Measurements from ENCODE around the gene EFCAB6. TPM values are rescaled to one million over a fixed set of nuclear protein-coding genes. Genes with fewer than 3 reads are reported as not detected.

EFCAB6 gene
- polyA plus RNA-seq, 3 donors from 2014 or later, result 0.04 to 0.18 TPM; not detected in 1

DNA sequence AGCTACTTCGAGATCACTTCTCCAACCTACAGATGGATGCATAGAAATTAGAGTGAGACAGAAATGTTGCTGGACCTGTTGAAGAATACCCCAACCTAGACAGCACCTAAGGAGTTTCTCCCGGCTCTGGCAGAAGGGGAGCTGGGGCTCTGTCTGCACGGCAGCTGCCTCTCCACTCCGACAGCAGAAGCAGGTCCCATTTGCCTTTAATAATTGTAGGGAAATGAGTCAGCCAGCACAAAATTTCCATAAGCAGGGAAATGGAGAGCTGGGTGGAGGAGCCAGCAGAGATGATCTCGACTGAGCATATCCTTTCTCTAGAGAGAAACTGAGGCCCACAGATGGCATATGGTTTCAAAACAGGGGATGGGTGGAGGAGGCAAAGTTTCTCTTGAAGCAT is 80.1 kb downstream of the EFCAB6 start:
- H3K27me3 Mint-ChIP-seq (ENCODE audit: low read depth in 3 of 3), result peaks cover 2 to 5% (median 4%) of the 10 kb centered on the region in 3 donors
- DNase-seq, result no peak
- peaks cover 0 to 2% (median 0%) of the 10 kb centered on the region in 6 donors for H3K9me3 Mint-ChIP-seq
- no peak overlapping the region for H3K4me3 Mint-ChIP-seq
- H3K27ac Mint-ChIP-seq, result no peak overlapping the region
- no peaks in the 10 kb centered on the region for H3K36me3 Mint-ChIP-seq
- no peaks in the 10 kb centered on the region for H3K4me1 Mint-ChIP-seq

GRCh38 chr22:43726964-43727543 is 85.1 kb downstream of the EFCAB6 start:
- Mint-ChIP-seq H3K27me3 (ENCODE audit: low read depth in 3 of 3) (peaks cover 2 to 4% (median 2%) of the 10 kb centered on the region in 3 donors), H3K27ac (no peak overlapping the region), H3K4me3 (no peak overlapping the region), H3K4me1 (no peaks in the 10 kb centered on the region), H3K9me3 (peaks cover 0 to 2% (median 0%) of the 10 kb centered on the region in 6 donors), H3K36me3 (no peaks in the 10 kb centered on the region)
- no peak for DNase-seq

GRCh38 chr22:43726322-43726721 is 85.8 kb downstream of the EFCAB6 start:
- Mint-ChIP-seq H3K27ac (no peak overlapping the region), H3K9me3 (peaks cover 0 to 2% (median 0%) of the 10 kb centered on the region in 6 donors), H3K4me3 (no peak overlapping the region), H3K4me1 (no peaks in the 10 kb centered on the region), H3K36me3 (no peaks in the 10 kb centered on the region), H3K27me3 (ENCODE audit: low read depth in 3 of 3) (peaks cover 2 to 4% (median 2%) of the 10 kb centered on the region in 3 donors)
- DNase-seq, result no peak

GRCh38 chr22:43723816-43724215 is 88.3 kb downstream of the EFCAB6 start:
- no peak overlapping the region for H3K27ac Mint-ChIP-seq
- H3K4me1 Mint-ChIP-seq, result no peaks in the 10 kb centered on the region
- H3K4me3 Mint-ChIP-seq, result no peak overlapping the region
- no peaks in the 10 kb centered on the region for H3K36me3 Mint-ChIP-seq
- peaks cover 3 to 6% (median 3%) of the 10 kb centered on the region in 3 donors for H3K27me3 Mint-ChIP-seq (ENCODE audit: low read depth in 3 of 3)
- no peak for DNase-seq
- peaks cover 0 to 4% (median 0%) of the 10 kb centered on the region in 6 donors for H3K9me3 Mint-ChIP-seq

- Mint-ChIP-seq H3K36me3 (no peaks in the 10 kb centered on the region), H3K9me3 (peaks cover 0 to 2% (median 0%) of the 10 kb centered on the region in 6 donors), H3K4me3 (no peak overlapping the region), H3K27me3 (ENCODE audit: low read depth in 3 of 3) (peaks cover 0 to 5% (median 3%) of the 10 kb centered on the region in 3 donors), H3K4me1 (no peaks in the 10 kb centered on the region), H3K27ac (no peak overlapping the region)
- no peak for DNase-seq
Observed at GRCh38 chr22:43722444-43722843, 89.7 kb downstream of the EFCAB6 start.

- no peak for DNase-seq
- Mint-ChIP-seq H3K27me3 (ENCODE audit: low read depth in 3 of 3) (peaks cover 0 to 5% (median 3%) of the 10 kb centered on the region in 3 donors), H3K4me3 (no peak overlapping the region), H3K9me3 (peaks cover 0 to 2% (median 0%) of the 10 kb centered on the region in 6 donors), H3K27ac (no peak overlapping the region), H3K36me3 (no peaks in the 10 kb centered on the region), H3K4me1 (no peaks in the 10 kb centered on the region)
Observed at GRCh38 chr22:43720716-43721115, 91.4 kb downstream of the EFCAB6 start.

DNA sequence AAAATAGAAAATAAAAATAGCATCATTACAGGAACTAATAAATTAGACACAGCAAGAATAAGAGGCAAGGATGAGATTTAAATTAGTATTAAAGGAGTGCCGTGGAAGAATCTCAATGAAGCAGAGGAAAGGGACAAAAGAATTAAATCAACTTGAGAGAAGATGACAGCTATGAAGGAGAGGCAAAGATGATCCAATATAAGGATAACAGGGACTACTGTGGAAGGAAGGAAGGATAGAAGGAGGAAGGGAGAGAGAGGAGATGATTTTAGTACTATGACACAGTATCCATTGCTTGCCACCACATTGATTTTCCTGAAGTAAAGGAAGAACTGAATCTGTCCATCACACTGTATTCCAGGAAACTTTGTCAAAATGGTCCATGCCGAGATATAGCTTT is 98.0 kb downstream of the EFCAB6 start:
- H3K36me3 Mint-ChIP-seq, result no peaks in the 10 kb centered on the region
- H3K27me3 Mint-ChIP-seq (ENCODE audit: low read depth in 3 of 3), result peaks cover 0 to 9% (median 0%) of the 10 kb centered on the region in 3 donors
- H3K27ac Mint-ChIP-seq, result no peak overlapping the region
- no peak for DNase-seq
- no peak overlapping the region for H3K4me3 Mint-ChIP-seq
- no peaks in the 10 kb centered on the region for H3K4me1 Mint-ChIP-seq
- H3K9me3 Mint-ChIP-seq, result peaks cover 0 to 2% (median 0%) of the 10 kb centered on the region in 6 donors

DNA sequence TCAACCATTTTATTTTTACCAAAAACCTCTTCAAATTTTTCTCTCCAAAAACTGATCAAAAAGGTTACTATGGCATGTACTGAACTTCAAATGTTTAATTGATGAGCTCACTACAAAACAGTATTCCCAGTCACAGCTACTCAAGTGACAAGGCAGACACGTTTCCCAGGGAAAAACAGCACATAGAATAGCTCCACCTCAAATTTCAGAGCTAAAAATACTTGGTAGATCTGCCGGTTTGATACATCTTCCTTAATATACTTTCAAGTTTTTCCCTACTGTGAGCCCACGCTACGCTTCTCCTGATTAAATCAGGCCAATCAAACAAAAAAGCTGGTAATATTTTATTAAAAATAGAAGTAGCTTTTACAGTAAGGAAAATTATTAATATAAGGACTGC is 100.4 kb downstream of the EFCAB6 start:
- H3K4me1 Mint-ChIP-seq, result no peaks in the 10 kb centered on the region
- H3K4me3 Mint-ChIP-seq, result no peak overlapping the region
- no peak for DNase-seq
- H3K27ac Mint-ChIP-seq, result no peak overlapping the region
- H3K9me3 Mint-ChIP-seq, result peaks cover 0 to 2% (median 0%) of the 10 kb centered on the region in 6 donors
- no peaks in the 10 kb centered on the region for H3K36me3 Mint-ChIP-seq
- H3K27me3 Mint-ChIP-seq (ENCODE audit: low read depth in 3 of 3), result peaks cover 0 to 14% (median 2%) of the 10 kb centered on the region in 3 donors

- Mint-ChIP-seq H3K4me3 (no peak overlapping the region), H3K9me3 (peaks cover 5 to 31% (median 17%) of the 10 kb centered on the region in 6 donors), H3K27ac (no peak overlapping the region), H3K27me3 (ENCODE audit: low read depth in 3 of 3) (peaks cover 1 to 19% (median 2%) of the 10 kb centered on the region in 3 donors), H3K4me1 (no peaks in the 10 kb centered on the region), H3K36me3 (peaks cover 0 to 6% (median 5%) of the 10 kb centered on the region in 3 donors)
- DNase-seq, result no peak
Observed at GRCh38 chr22:43707648-43708047, 104.5 kb downstream of the EFCAB6 start.

GRCh38 chr22:43706571-43707328 is 105.4 kb downstream of the EFCAB6 start:
- Mint-ChIP-seq H3K27me3 (ENCODE audit: low read depth in 3 of 3) (peaks cover 1 to 19% (median 2%) of the 10 kb centered on the region in 3 donors), H3K9me3 (peaks cover 5 to 35% (median 17%) of the 10 kb centered on the region in 6 donors), H3K27ac (no peak overlapping the region), H3K4me1 (no peaks in the 10 kb centered on the region), H3K36me3 (peaks cover 0 to 6% (median 5%) of the 10 kb centered on the region in 3 donors), H3K4me3 (no peak overlapping the region)
- no peak for DNase-seq

- Mint-ChIP-seq H3K36me3 (peaks cover 0 to 6% (median 5%) of the 10 kb centered on the region in 3 donors), H3K4me3 (no peak overlapping the region), H3K27me3 (ENCODE audit: low read depth in 3 of 3) (peaks cover 1 to 21% (median 2%) of the 10 kb centered on the region in 3 donors), H3K9me3 (peaks cover 5 to 35% (median 17%) of the 10 kb centered on the region in 6 donors), H3K27ac (no peak overlapping the region), H3K4me1 (no peaks in the 10 kb centered on the region)
- DNase-seq, result no peak
Observed at GRCh38 chr22:43706151-43706550, 106.0 kb downstream of the EFCAB6 start.

GRCh38 chr22:43704051-43704450 is 108.1 kb downstream of the EFCAB6 start:
- Mint-ChIP-seq H3K36me3 (peaks cover 0 to 6% (median 5%) of the 10 kb centered on the region in 3 donors), H3K27ac (no peak overlapping the region), H3K27me3 (ENCODE audit: low read depth in 3 of 3) (peaks cover 1 to 21% (median 4%) of the 10 kb centered on the region in 3 donors), H3K4me3 (no peak overlapping the region), H3K4me1 (no peaks in the 10 kb centered on the region), H3K9me3 (peaks cover 5 to 35% (median 17%) of the 10 kb centered on the region in 6 donors)
- DNase-seq, result no peak

GRCh38 chr22:43698403-43698802 is 113.7 kb downstream of the EFCAB6 start:
- Mint-ChIP-seq H3K27ac (no peak overlapping the region), H3K9me3 (peaks cover 0 to 11% (median 3%) of the 10 kb centered on the region in 6 donors), H3K27me3 (ENCODE audit: low read depth in 3 of 3) (peaks cover 0 to 8% (median 4%) of the 10 kb centered on the region in 3 donors), H3K4me3 (no peak overlapping the region), H3K36me3 (peaks cover 0 to under 1% (median 0%) of the 10 kb centered on the region in 3 donors), H3K4me1 (no peaks in the 10 kb centered on the region)
- DNase-seq, result no peak

DNA sequence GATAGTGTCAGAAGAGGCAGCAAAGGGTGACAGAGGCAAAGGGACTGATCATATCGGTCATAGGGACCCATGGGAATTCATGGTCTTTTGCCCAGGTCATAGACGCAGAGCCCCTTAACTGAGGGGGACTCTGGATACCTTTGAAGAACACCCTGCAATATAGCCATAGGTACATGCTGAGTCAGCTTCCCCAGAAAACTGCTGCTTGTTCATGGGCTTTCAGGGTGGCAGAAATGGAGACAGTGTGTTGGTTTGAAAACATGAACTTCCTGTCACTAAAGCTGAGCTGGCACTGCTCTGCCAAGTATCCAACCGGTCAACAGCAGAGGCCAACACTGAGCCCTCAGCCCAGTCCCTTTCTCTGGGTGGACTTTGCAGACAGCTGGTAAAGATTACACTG is 114.2 kb downstream of the EFCAB6 start:
- no peaks in the 10 kb centered on the region for H3K36me3 Mint-ChIP-seq
- no peak overlapping the region for H3K4me3 Mint-ChIP-seq
- H3K4me1 Mint-ChIP-seq, result no peaks in the 10 kb centered on the region
- peaks cover 0 to 8% (median 4%) of the 10 kb centered on the region in 3 donors for H3K27me3 Mint-ChIP-seq (ENCODE audit: low read depth in 3 of 3)
- no peak overlapping the region for H3K27ac Mint-ChIP-seq
- no peak for DNase-seq
- H3K9me3 Mint-ChIP-seq, result peaks cover 0 to 6% (median 0%) of the 10 kb centered on the region in 6 donors

All from immature natural killer cell (primary cell).